WTC11 (cell line): ENCODE measurements around the gene NAALADL1.

ENCODE experiments used
- CREB1 ChIP-seq: sonication (generic); formaldehyde crosslinking; IDR thresholded peaks from 2 replicates; pipeline ENCODE4 v1.8.0; 2023; ENCODE audit warnings: mild to moderate bottlenecking, missing genetic modification reagents
- CTCF ChIP-seq: fragments of 200-600 bp; IDR thresholded peaks from 2 replicates; pipeline ENCODE4 v1.8.0; 2022; ENCODE audit warnings: antibody characterized with exemption
- MAX ChIP-seq: sonication (generic); formaldehyde crosslinking; IDR thresholded peaks from 2 replicates; pipeline ENCODE4 v1.8.0; 2022; ENCODE audit warnings: mild to moderate bottlenecking, missing genetic modification reagents
- NR2C2 ChIP-seq: sonication (generic); formaldehyde crosslinking; IDR thresholded peaks from 2 replicates; pipeline ENCODE4 v1.8.0; 2022; ENCODE audit warnings: mild to moderate bottlenecking, missing genetic modification reagents
- PREB ChIP-seq: sonication (generic); formaldehyde crosslinking; IDR thresholded peaks from 2 replicates; pipeline ENCODE4 v1.8.1; 2022; ENCODE audit warnings: mild to moderate bottlenecking, missing genetic modification reagents, moderate library complexity, borderline replicate concordance

GRCh38 chr11:65107078-65107477 is 48.7 kb upstream of the NAALADL1 start:
- TF ChIP-seq CTCF (no peak), MAX (CRISPR knock-in tag) (no peak), PREB (CRISPR knock-in tag) (no peak), NR2C2 (no peak), CREB1 (CRISPR knock-in tag) (no peak)
